ENCODE data around the gene CADM3.

Gene CADM3

DNA sequence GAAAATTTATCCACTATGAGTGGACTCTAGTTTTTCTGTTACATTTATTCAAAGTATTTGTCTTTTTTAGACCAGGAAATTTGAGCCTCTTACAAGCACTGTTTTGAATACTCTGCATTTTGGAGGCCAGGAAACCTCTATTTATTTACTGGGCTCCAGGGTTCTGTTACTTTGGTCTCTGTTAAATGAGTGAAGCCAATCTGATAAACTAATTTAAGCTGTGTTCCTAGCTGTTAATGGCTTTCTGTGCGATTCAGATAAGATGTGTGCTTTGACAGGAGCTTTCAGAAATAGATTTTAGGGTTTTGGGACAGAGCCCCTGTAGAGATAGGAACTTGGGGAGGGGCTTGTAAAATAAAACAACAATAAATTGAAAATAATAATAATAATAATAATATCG is 57.1 kb downstream of the CADM3 start:
- TF ChIP-seq POLR2AphosphoS5 (IDR thresholded peaks at IDR 0.05; ENCODE audit: low read depth) (no peak), GABPA (IDR thresholded peaks at IDR 0.05; ENCODE audit: low read depth) (no peak), SPI1 (IDR thresholded peaks at IDR 0.05; ENCODE audit: borderline replicate concordance, low read depth) (no peak)
- TF ChIP-seq, protein P1, sequence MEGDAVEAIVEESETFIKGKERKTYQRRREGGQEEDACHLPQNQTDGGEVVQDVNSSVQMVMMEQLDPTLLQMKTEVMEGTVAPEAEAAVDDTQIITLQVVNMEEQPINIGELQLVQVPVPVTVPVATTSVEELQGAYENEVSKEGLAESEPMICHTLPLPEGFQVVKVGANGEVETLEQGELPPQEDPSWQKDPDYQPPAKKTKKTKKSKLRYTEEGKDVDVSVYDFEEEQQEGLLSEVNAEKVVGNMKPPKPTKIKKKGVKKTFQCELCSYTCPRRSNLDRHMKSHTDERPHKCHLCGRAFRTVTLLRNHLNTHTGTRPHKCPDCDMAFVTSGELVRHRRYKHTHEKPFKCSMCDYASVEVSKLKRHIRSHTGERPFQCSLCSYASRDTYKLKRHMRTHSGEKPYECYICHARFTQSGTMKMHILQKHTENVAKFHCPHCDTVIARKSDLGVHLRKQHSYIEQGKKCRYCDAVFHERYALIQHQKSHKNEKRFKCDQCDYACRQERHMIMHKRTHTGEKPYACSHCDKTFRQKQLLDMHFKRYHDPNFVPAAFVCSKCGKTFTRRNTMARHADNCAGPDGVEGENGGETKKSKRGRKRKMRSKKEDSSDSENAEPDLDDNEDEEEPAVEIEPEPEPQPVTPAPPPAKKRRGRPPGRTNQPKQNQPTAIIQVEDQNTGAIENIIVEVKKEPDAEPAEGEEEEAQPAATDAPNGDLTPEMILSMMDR (IDR thresholded peaks at IDR 0.05; ENCODE audit: insufficient read depth, low read length): no peak
- TF ChIP-seq, protein P2, sequence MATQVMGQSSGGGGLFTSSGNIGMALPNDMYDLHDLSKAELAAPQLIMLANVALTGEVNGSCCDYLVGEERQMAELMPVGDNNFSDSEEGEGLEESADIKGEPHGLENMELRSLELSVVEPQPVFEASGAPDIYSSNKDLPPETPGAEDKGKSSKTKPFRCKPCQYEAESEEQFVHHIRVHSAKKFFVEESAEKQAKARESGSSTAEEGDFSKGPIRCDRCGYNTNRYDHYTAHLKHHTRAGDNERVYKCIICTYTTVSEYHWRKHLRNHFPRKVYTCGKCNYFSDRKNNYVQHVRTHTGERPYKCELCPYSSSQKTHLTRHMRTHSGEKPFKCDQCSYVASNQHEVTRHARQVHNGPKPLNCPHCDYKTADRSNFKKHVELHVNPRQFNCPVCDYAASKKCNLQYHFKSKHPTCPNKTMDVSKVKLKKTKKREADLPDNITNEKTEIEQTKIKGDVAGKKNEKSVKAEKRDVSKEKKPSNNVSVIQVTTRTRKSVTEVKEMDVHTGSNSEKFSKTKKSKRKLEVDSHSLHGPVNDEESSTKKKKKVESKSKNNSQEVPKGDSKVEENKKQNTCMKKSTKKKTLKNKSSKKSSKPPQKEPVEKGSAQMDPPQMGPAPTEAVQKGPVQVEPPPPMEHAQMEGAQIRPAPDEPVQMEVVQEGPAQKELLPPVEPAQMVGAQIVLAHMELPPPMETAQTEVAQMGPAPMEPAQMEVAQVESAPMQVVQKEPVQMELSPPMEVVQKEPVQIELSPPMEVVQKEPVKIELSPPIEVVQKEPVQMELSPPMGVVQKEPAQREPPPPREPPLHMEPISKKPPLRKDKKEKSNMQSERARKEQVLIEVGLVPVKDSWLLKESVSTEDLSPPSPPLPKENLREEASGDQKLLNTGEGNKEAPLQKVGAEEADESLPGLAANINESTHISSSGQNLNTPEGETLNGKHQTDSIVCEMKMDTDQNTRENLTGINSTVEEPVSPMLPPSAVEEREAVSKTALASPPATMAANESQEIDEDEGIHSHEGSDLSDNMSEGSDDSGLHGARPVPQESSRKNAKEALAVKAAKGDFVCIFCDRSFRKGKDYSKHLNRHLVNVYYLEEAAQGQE (IDR thresholded peaks at IDR 0.05; ENCODE audit: insufficient replicate concordance, low read depth): no peak
- peaks cover 2% of the 10 kb centered on the region for H3K27me3 ChIP-seq (ENCODE audit: insufficient read depth, poor library complexity, severe bottlenecking)

DNA sequence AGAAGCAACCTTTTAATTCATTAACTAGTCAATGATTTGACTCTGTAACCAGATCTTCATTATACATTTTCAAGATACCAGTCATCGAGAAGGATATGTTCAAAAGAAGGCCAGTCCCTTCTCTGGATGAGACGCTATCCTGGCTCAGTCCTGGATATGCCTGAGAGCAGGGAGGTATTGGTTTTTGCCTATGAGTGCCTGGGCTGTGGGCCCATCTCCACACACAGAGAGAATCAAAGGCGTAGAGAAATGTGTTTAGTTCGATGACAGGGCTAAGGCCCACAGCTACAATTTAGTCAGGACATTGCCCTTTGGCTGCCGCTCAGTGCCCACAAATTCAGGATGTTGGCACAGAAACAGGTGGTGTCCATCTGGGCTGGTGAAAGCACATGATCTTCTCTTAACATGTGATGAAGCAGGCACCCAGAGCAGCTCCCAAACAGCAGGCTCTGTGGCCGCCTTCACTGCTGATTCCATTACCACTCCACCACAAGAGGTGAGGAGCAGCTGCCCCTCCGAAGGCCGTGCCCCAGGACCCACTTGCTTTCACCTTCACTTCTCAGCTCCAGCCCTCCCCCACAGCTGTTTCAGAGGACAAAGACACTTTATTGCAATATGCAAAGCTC is 58.0 kb downstream of the CADM3 start:
- TF ChIP-seq, protein P1 (IDR thresholded peaks at IDR 0.05; ENCODE audit: insufficient read depth, low read length): no peak
- DNase-seq (ENCODE audit: low read depth in 1 of 2, low spot score in 1 of 2): no peak
- Histone ChIP-seq H3K27me3 (ENCODE audit: insufficient read depth, poor library complexity, severe bottlenecking) (peaks cover 2% of the 10 kb centered on the region), H3K27ac (replicated peaks) (no peak overlapping the region), H3K4me3 (replicated peaks; ENCODE audit: insufficient read depth, low read length) (no peak overlapping the region)

More for the DNA sequence above, 57.1 kb downstream of the CADM3 start:
- DNase-seq (ENCODE audit: low read depth in 1 of 2, low spot score in 1 of 2): no peak
- no peak overlapping the region for H3K4me3 ChIP-seq (replicated peaks; ENCODE audit: insufficient read depth, low read length)
- no peak overlapping the region for H3K27ac ChIP-seq (replicated peaks)

DNA sequence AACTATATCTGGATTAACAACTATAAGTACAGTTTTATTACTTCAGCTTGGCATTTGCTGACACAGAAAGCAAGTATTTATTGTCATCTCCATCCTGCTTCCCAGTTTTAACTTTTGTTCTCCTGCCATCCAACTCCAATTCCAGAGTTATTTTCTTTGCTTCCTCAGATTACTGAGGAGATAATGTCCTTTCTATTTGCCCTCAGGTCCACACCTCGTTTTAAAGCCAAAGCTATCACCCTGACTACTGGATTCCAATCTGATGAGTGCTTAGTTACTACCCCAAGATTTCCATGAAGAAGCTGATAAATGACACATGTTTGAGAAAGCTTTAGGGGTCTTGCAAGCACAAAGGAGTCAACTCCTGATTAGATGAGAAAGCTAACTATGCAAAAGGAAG is 58.5 kb downstream of the CADM3 start:
- no peak for DNase-seq (ENCODE audit: low read depth in 1 of 2, low spot score in 1 of 2)
- Histone ChIP-seq H3K27me3 (ENCODE audit: insufficient read depth, poor library complexity, severe bottlenecking) (peaks cover 2% of the 10 kb centered on the region), H3K27ac (replicated peaks) (no peak overlapping the region), H3K4me3 (replicated peaks; ENCODE audit: insufficient read depth, low read length) (no peak overlapping the region)
- TF ChIP-seq POLR2AphosphoS5 (IDR thresholded peaks at IDR 0.05; ENCODE audit: low read depth) (no peak), SPI1 (IDR thresholded peaks at IDR 0.05; ENCODE audit: borderline replicate concordance, low read depth) (no peak), GABPA (IDR thresholded peaks at IDR 0.05; ENCODE audit: low read depth) (no peak)
- TF ChIP-seq, protein P2 (IDR thresholded peaks at IDR 0.05; ENCODE audit: insufficient replicate concordance, low read depth): no peak
- TF ChIP-seq, protein P1 (IDR thresholded peaks at IDR 0.05; ENCODE audit: insufficient read depth, low read length): no peak

Measured in HL-60 (cell line).